GM06990 (cell line): ENCODE results near the gene CNN2.

Experiments
- DNase-seq: peaks from one replicate; pipeline ENCODE4 v3.0.0-alpha.2; 2011; ENCODE audit not compliant: insufficient read length; ENCODE audit errors: extremely low read depth
- H3K27me3 ChIP-seq: replicated peaks from 2 replicates; pipeline ENCODE4 v1.6.0; 2011; ENCODE audit warnings: low read length; ENCODE audit not compliant: control insufficient read depth, insufficient read depth
- H3K36me3 ChIP-seq: 2 replicates; pipeline ENCODE4 v1.5.1; 2011; ENCODE audit warnings: low read length; ENCODE audit not compliant: control insufficient read depth, insufficient read depth
- H3K4me3 ChIP-seq: replicated peaks from 2 replicates; pipeline ENCODE4 v1.5.1; 2011; ENCODE audit warnings: low read depth, mild to moderate bottlenecking, control low read depth, low read length
- CTCF ChIP-seq: IDR thresholded peaks from 2 replicates; pipeline ENCODE4 v1.5.1; 2011; ENCODE audit warnings: low read length, control low read depth, mild to moderate bottlenecking, inconsistent platforms; ENCODE audit not compliant: insufficient read depth, poor library complexity, severe bottlenecking

CNN2 gene

GRCh38 chr19:1052349-1052975 lies 26.1 kb downstream of the CNN2 start:
- Histone ChIP-seq H3K27me3 (no peaks in the 10 kb centered on the region), H3K36me3 (peaks cover 10% of the 10 kb centered on the region), H3K4me3 (no peak overlapping the region)
- TF ChIP-seq CTCF, result no peak
- DNase-seq, result no peak

GRCh38 chr19:1053176-1054101 lies 27.0 kb downstream of the CNN2 start:
- Histone ChIP-seq H3K4me3 (no peak overlapping the region), H3K27me3 (no peaks in the 10 kb centered on the region), H3K36me3 (peaks cover 10% of the 10 kb centered on the region)
- DNase-seq, result no peak
- TF ChIP-seq CTCF, result no peak

- H3K27me3 ChIP-seq, result no peaks in the 10 kb centered on the region
- H3K36me3 ChIP-seq, result peaks cover 10% of the 10 kb centered on the region
- TF ChIP-seq CTCF, result no peak
- DNase-seq, result no peak
- no peak overlapping the region for H3K4me3 ChIP-seq
Measured at GRCh38 chr19:1054102-1055027, 28.0 kb downstream of the CNN2 start.

GRCh38 chr19:1055028-1055425 lies 28.6 kb downstream of the CNN2 start:
- DNase-seq, result no peak
- Histone ChIP-seq H3K4me3 (no peak overlapping the region), H3K36me3 (peaks cover 10% of the 10 kb centered on the region), H3K27me3 (no peaks in the 10 kb centered on the region)
- no peak for TF ChIP-seq CTCF

- Histone ChIP-seq H3K4me3 (no peak overlapping the region), H3K27me3 (no peaks in the 10 kb centered on the region), H3K36me3 (peaks cover 9% of the 10 kb centered on the region)
- no peak for DNase-seq
- no peak for TF ChIP-seq CTCF
Measured at GRCh38 chr19:1055886-1056620, 29.6 kb downstream of the CNN2 start.
